CD4-positive, alpha-beta T cell (primary cell): ENCODE measurements around the gene RSPH9. TPM values are rescaled to one million over a fixed set of nuclear protein-coding genes. Genes with fewer than 3 reads are reported as not detected.
"Not testable (repeated sequence)": the region's sequence is repeated elsewhere in the genome, so short reads cannot be mapped to it uniquely, and the experiment has no call there.

Experiments used
- ATAC-seq: fragments of 200-7000 bp; cut with Tn5 transposase; one replicate; pipeline ENCODE4 v1.10.0; 2022; ENCODE audit warnings: mild to moderate bottlenecking; ENCODE audit not compliant: poor library complexity
- CTCF ChIA-PET: fragments of 350-600 bp; sonication (Branson Sonifier 250); formaldehyde crosslinking; loops from one replicate; lab custom pipeline; 2021; ENCODE audit warnings: antibody characterized with exemption, inconsistent platforms; lab: Charles Lee
- POLR2A ChIA-PET: fragments of 350-600 bp; sonication (Branson Sonifier 250); formaldehyde crosslinking; loops from one replicate; lab custom pipeline; 2021; ENCODE audit warnings: antibody characterized with exemption, inconsistent platforms; lab: Charles Lee
- DNase-seq, 14 experiments: peaks; one replicate each; pipeline ENCODE4 v3.0.0-alpha.2; 2013 to 2020; ENCODE audit warnings: mixed read lengths in 2 of 14
- H3K27ac ChIP-seq, 2 donors: one replicate each; pipeline versions ENCODE4 v1.5.1 to v1.7.0; 2013; ENCODE audit warnings: low read length in 2 of 2, low read depth in 1 of 2, mild to moderate bottlenecking in 1 of 2
- H3K27me3 ChIP-seq, 2 experiments: 1 replicate in 1 of 2; 2 replicates in 1 of 2; pipeline versions ENCODE4 v1.6.1 to v1.7.0; 2013; ENCODE audit warnings: low read length in 2 of 2, control low read depth in 1 of 2, mild to moderate bottlenecking in 1 of 2, moderate library complexity in 1 of 2; ENCODE audit not compliant: insufficient read depth in 2 of 2, control insufficient read depth in 1 of 2
- H3K36me3 ChIP-seq: one replicate; pipeline ENCODE4 v1.6.1; 2013; ENCODE audit warnings: low read length, control low read depth; ENCODE audit not compliant: insufficient read depth
- H3K4me1 ChIP-seq: one replicate; pipeline ENCODE4 v1.6.1; 2013; ENCODE audit warnings: low read length, control low read depth; ENCODE audit not compliant: insufficient read depth
- H3K4me3 ChIP-seq: one replicate; pipeline ENCODE4 v1.5.1; 2013; ENCODE audit warnings: mild to moderate bottlenecking, low read length, moderate library complexity
- H3K9me3 ChIP-seq, 2 experiments: 1 replicate in 1 of 2; 2 replicates in 1 of 2; pipeline versions ENCODE4 v1.6.1 to v1.7.0; 2013; ENCODE audit warnings: low read length in 2 of 2, mild to moderate bottlenecking in 2 of 2, control low read depth in 1 of 2, moderate library complexity in 1 of 2; ENCODE audit not compliant: control insufficient read depth in 1 of 2, insufficient read depth in 1 of 2
- H3K27ac Mint-ChIP-seq: one replicate; pipeline ENCODE4 v1.8.0; 2020; ENCODE audit warnings: mixed read lengths
- H3K27me3 Mint-ChIP-seq: one replicate; pipeline ENCODE4 v1.8.0; 2021; ENCODE audit warnings: mixed read lengths
- H3K36me3 Mint-ChIP-seq: one replicate; pipeline ENCODE4 v1.8.0; 2021; ENCODE audit warnings: low read depth, mixed read lengths
- H3K4me1 Mint-ChIP-seq: one replicate; pipeline ENCODE4 v1.8.0; 2021; ENCODE audit warnings: low read depth, mixed read lengths
- H3K4me3 Mint-ChIP-seq: one replicate; pipeline ENCODE4 v1.8.0; 2020; ENCODE audit warnings: mild to moderate bottlenecking, mixed read lengths
- H3K9me3 Mint-ChIP-seq: one replicate; pipeline ENCODE4 v1.8.0; 2020; ENCODE audit warnings: mixed read lengths
- CTCF ChIP-seq: fragments of 200-600 bp; IDR thresholded peaks from one replicate; pipeline ENCODE4 v1.8.0; 2022; ENCODE audit warnings: antibody characterized with exemption, mild to moderate bottlenecking
- intact Hi-C, 2 experiments: fragments of 100-400 bp; cut with DNase I in 1 of 2; cut with micrococcal nuclease in 1 of 2; formaldehyde crosslinking; loops; one replicate each; pipeline versions ENCODE4 v1.15.1 to v1.9.0; 2023 to 2025; cut with DNase I, micrococcal nuclease
- total RNA-seq, 174 experiments: library from RNA in 2 of 174; stranded (reverse) in 2 of 174; gene quantifications; one replicate each; pipeline ENCODE4 v1.2.3 and lab custom pipeline; 2021 to 2026

The RSPH9 gene
- total RNA-seq, 2 experiments from 2014 or later = not detected

- no peaks in the 10 kb centered on the region for H3K36me3 ChIP-seq
- Mint-ChIP-seq H3K27me3 (peaks cover 43% of the 10 kb centered on the region), H3K36me3 (no peaks in the 10 kb centered on the region), H3K27ac (no peak overlapping the region), H3K4me1 (no peaks in the 10 kb centered on the region), H3K9me3 (no peaks in the 10 kb centered on the region), H3K4me3 (no peak overlapping the region)
- H3K9me3 ChIP-seq = no peaks in the 10 kb centered on the region
- intact Hi-C loops = no loop called here
- no peak for TF ChIP-seq CTCF
- ATAC-seq (no peak), DNase-seq (no peak)
- CTCF ChIA-PET = no interaction called here
- H3K4me1 ChIP-seq = no peaks in the 10 kb centered on the region
- peaks cover 0 to 7% of the 10 kb centered on the region in 2 experiments for H3K27me3 ChIP-seq
- POLR2A ChIA-PET = interaction anchor here (0.6 kb wide), 1 partner anchor 413 kb away, joined by 4 read pairs; no protein-coding TSS in a partner anchor
- H3K27ac ChIP-seq = no peak overlapping the region
- H3K4me3 ChIP-seq = no peak overlapping the region
These were observed 53.9 kb downstream of the RSPH9 start for GRCh38 chr6:43698584-43699349.

- Mint-ChIP-seq H3K4me3 (no peak overlapping the region), H3K36me3 (no peaks in the 10 kb centered on the region), H3K4me1 (no peaks in the 10 kb centered on the region), H3K9me3 (no peaks in the 10 kb centered on the region), H3K27ac (no peak overlapping the region), H3K27me3 (peaks cover 45% of the 10 kb centered on the region)
- no peak for TF ChIP-seq CTCF
- H3K27me3 ChIP-seq = peaks cover 0 to 7% of the 10 kb centered on the region in 2 experiments
- ATAC-seq = no peak
- H3K4me3 ChIP-seq = no peak overlapping the region
- no peak for DNase-seq
- no peak overlapping the region for H3K27ac ChIP-seq
- ChIA-PET CTCF (no interaction called here), POLR2A (no interaction called here)
- H3K9me3 ChIP-seq = no peaks in the 10 kb centered on the region
- intact Hi-C loops = no loop called here
- no peaks in the 10 kb centered on the region for H3K36me3 ChIP-seq
- H3K4me1 ChIP-seq = no peaks in the 10 kb centered on the region
These were observed 54.8 kb downstream of the RSPH9 start for GRCh38 chr6:43699564-43700186.

- H3K9me3 Mint-ChIP-seq, H3K4me1 ChIP-seq, CTCF ChIA-PET, intact Hi-C loops, H3K4me3 ChIP-seq, H3K9me3 ChIP-seq, DNase-seq, H3K27ac ChIP-seq, H3K27ac Mint-ChIP-seq, POLR2A ChIA-PET, ATAC-seq, H3K4me3 Mint-ChIP-seq, H3K27me3 ChIP-seq, H3K4me1 Mint-ChIP-seq, H3K36me3 ChIP-seq, H3K36me3 Mint-ChIP-seq: not testable (repeated sequence)
- peaks cover 50% of the 10 kb centered on the region for H3K27me3 Mint-ChIP-seq
These were observed 56.2 kb downstream of the RSPH9 start for GRCh38 chr6:43700939-43701560.
